H9 (cell line): ENCODE results near the gene PGLYRP3. TPM values are rescaled to one million over a fixed set of nuclear protein-coding genes. Genes with fewer than 3 reads are reported as not detected.

Source experiments
- DNase-seq: peaks from one replicate; pipeline ENCODE4 v3.0.0-alpha.2; 2017
- H2AFZ ChIP-seq: one replicate; pipeline ENCODE4 v1.6.1; 2013; ENCODE audit warnings: mild to moderate bottlenecking, low read length, control low read depth, moderate library complexity
- H2AK5ac ChIP-seq: 2 replicates; pipeline ENCODE4 v1.6.1; 2013; ENCODE audit warnings: low read length, control low read depth, mixed read lengths; ENCODE audit not compliant: insufficient read length
- H2BK120ac ChIP-seq: one replicate; pipeline ENCODE4 v1.6.1; 2013; ENCODE audit warnings: low read depth, mild to moderate bottlenecking, low read length, control low read depth, inconsistent platforms; ENCODE audit not compliant: poor library complexity, severe bottlenecking
- H2BK12ac ChIP-seq: 2 replicates; pipeline ENCODE4 v1.6.1; 2013; ENCODE audit warnings: low read length, control low read depth, mixed read lengths, low read depth; ENCODE audit not compliant: insufficient read length
- H2BK15ac ChIP-seq: 2 replicates; pipeline ENCODE4 v1.6.1; 2013; ENCODE audit warnings: low read depth, low read length, control low read depth
- H2BK20ac ChIP-seq: one replicate; pipeline ENCODE4 v1.6.1; 2013; ENCODE audit warnings: low read depth, mild to moderate bottlenecking, low read length, control low read depth, inconsistent platforms; ENCODE audit not compliant: poor library complexity, severe bottlenecking
- H2BK5ac ChIP-seq: 2 replicates; pipeline ENCODE4 v1.6.1; 2013; ENCODE audit warnings: low read length, control low read depth, mixed read lengths; ENCODE audit not compliant: insufficient read length
- H3K14ac ChIP-seq: 2 replicates; pipeline ENCODE4 v1.6.1; 2013; ENCODE audit warnings: low read length, control low read depth; ENCODE audit not compliant: insufficient read depth
- H3K18ac ChIP-seq: 2 replicates; pipeline ENCODE4 v1.6.1; 2013; ENCODE audit warnings: low read depth, mild to moderate bottlenecking, mixed read lengths, low read length, control low read depth; ENCODE audit not compliant: insufficient read length
- H3K23ac ChIP-seq: 2 replicates; pipeline ENCODE4 v1.6.1; 2013; ENCODE audit warnings: low read length, control low read depth, mixed read lengths, low read depth; ENCODE audit not compliant: insufficient read length
- H3K23me2 ChIP-seq: 2 replicates; pipeline ENCODE4 v1.6.1; 2013; ENCODE audit warnings: low read depth, mild to moderate bottlenecking, mixed read lengths, low read length, control low read depth; ENCODE audit not compliant: insufficient read length, poor library complexity, severe bottlenecking
- H3K27ac ChIP-seq: 2 replicates; pipeline ENCODE4 v1.5.1; 2013; ENCODE audit warnings: low read length, control low read depth, mixed read lengths, low read depth; ENCODE audit not compliant: insufficient read length
- H3K27me3 ChIP-seq: 2 replicates; pipeline ENCODE4 v1.6.1; 2013; ENCODE audit warnings: low read length, control low read depth, inconsistent platforms; ENCODE audit not compliant: insufficient read depth
- H3K4ac ChIP-seq: 2 replicates; pipeline ENCODE4 v1.6.1; 2013; ENCODE audit warnings: low read depth, mild to moderate bottlenecking, control low read depth, inconsistent platforms, low read length, moderate library complexity
- H3K4me1 ChIP-seq: 2 replicates; pipeline ENCODE4 v1.6.1; 2013; ENCODE audit warnings: low read length, control low read depth, inconsistent platforms; ENCODE audit not compliant: insufficient read depth
- H3K4me2 ChIP-seq: 2 replicates; pipeline ENCODE4 v1.6.1; 2013; ENCODE audit warnings: low read length, control low read depth, mixed read lengths; ENCODE audit not compliant: insufficient read length, insufficient read depth
- H3K56ac ChIP-seq: 2 replicates; pipeline ENCODE4 v1.6.1; 2013; ENCODE audit warnings: low read depth, mild to moderate bottlenecking, mixed read lengths, low read length, control low read depth; ENCODE audit not compliant: insufficient read length
- H3K79me1 ChIP-seq: 2 replicates; pipeline ENCODE4 v1.6.1; 2013; ENCODE audit warnings: low read depth, mild to moderate bottlenecking, moderate library complexity, low read length, control low read depth, inconsistent platforms; ENCODE audit not compliant: insufficient read depth, poor library complexity, severe bottlenecking
- H3K79me2 ChIP-seq: 2 replicates; pipeline ENCODE4 v1.6.1; 2013; ENCODE audit warnings: low read length, control low read depth, inconsistent platforms; ENCODE audit not compliant: insufficient read depth
- H3K9ac ChIP-seq: 2 replicates; pipeline ENCODE4 v1.6.1; 2013; ENCODE audit warnings: low read length, control low read depth, mixed read lengths; ENCODE audit not compliant: insufficient read length; ENCODE audit errors: extremely low read depth
- H3K9me3 ChIP-seq: one replicate; pipeline ENCODE4 v1.6.1; 2013; ENCODE audit warnings: low read depth, low read length, inconsistent platforms; ENCODE audit not compliant: control insufficient read depth
- H3T11ph ChIP-seq: one replicate; pipeline ENCODE4 v1.6.1; 2013; ENCODE audit warnings: mild to moderate bottlenecking, low read length, control low read depth, inconsistent platforms
- H4K20me1 ChIP-seq: one replicate; pipeline ENCODE4 v1.6.1; 2013; ENCODE audit not compliant: control insufficient read depth, insufficient read length, insufficient read depth
- H4K5ac ChIP-seq: 2 replicates; pipeline ENCODE4 v1.6.1; 2013; ENCODE audit warnings: low read depth, mild to moderate bottlenecking, mixed read lengths, low read length, control low read depth; ENCODE audit not compliant: insufficient read length
- H4K8ac ChIP-seq: replicated peaks from 2 replicates; pipeline ENCODE4 v1.6.1; 2013; ENCODE audit warnings: low read length, control low read depth, mixed read lengths, low read depth; ENCODE audit not compliant: insufficient read length
- H4K91ac ChIP-seq: 2 replicates; pipeline ENCODE4 v1.6.1; 2013; ENCODE audit warnings: low read depth, mild to moderate bottlenecking, moderate library complexity, mixed read lengths, low read length, control low read depth; ENCODE audit not compliant: insufficient read length
- H3K27ac Mint-ChIP-seq, 3 experiments: 2 replicates in 2 of 3; 3 replicates in 1 of 3; pipeline ENCODE4 v1.8.0; 2020 to 2021; ENCODE audit warnings: mixed read lengths in 3 of 3, mild to moderate bottlenecking in 1 of 3, moderate library complexity in 1 of 3
- H3K27me3 Mint-ChIP-seq: 2 replicates; pipeline ENCODE4 v1.8.0; 2021; ENCODE audit warnings: low read depth, mild to moderate bottlenecking, moderate library complexity, mixed read lengths
- H3K36me3 Mint-ChIP-seq, 3 experiments: 2 replicates in 2 of 3; 3 replicates in 1 of 3; pipeline ENCODE4 v1.8.0; 2020 to 2021; ENCODE audit warnings: low read depth in 3 of 3, mixed read lengths in 3 of 3; ENCODE audit not compliant: insufficient read depth in 1 of 3
- H3K4me1 Mint-ChIP-seq, 2 experiments: 2 replicates each; pipeline ENCODE4 v1.8.0; 2020; ENCODE audit warnings: mixed read lengths in 2 of 2
- H3K4me3 Mint-ChIP-seq, 2 experiments: 2 replicates in 1 of 2; 3 replicates in 1 of 2; pipeline ENCODE4 v1.8.0; 2020 to 2021; ENCODE audit warnings: mild to moderate bottlenecking in 2 of 2, mixed read lengths in 2 of 2, moderate library complexity in 1 of 2
- H3K9me3 Mint-ChIP-seq, 2 experiments: 2 replicates in 1 of 2; 3 replicates in 1 of 2; pipeline ENCODE4 v1.8.0; 2020; ENCODE audit warnings: mild to moderate bottlenecking in 2 of 2, mixed read lengths in 2 of 2, moderate library complexity in 1 of 2
- WGBS: extraction: QIAGEN DNeasy Blood & Tissue Kit; methylation state at CpG from one replicate; pipeline ENCODE4 v1.1.7; 2013; ENCODE audit warnings: missing lambda C conversion rate, low lambda C conversion rate, mixed read lengths; ENCODE audit not compliant: insufficient read length; ENCODE audit errors: extremely low coverage; 5-methylcytosine and 5-hydroxymethylcytosine counted together
- total RNA-seq: library from RNA; stranded (reverse); gene quantifications from 2 replicates; pipeline ENCODE4 v1.2.1, GENCODE V29; 2021
- TF ChIP-seq, protein P1 (sequence below): fragments of 200-600 bp; sonication (generic); conservative IDR thresholded peaks from 3 replicates; pipeline ENCODE4 v1.8.0; 2021; ENCODE audit warnings: antibody characterized with exemption, mild to moderate bottlenecking

Gene PGLYRP3
- total RNA-seq, 1 experiment from 2014 or later = not detected

DNA sequence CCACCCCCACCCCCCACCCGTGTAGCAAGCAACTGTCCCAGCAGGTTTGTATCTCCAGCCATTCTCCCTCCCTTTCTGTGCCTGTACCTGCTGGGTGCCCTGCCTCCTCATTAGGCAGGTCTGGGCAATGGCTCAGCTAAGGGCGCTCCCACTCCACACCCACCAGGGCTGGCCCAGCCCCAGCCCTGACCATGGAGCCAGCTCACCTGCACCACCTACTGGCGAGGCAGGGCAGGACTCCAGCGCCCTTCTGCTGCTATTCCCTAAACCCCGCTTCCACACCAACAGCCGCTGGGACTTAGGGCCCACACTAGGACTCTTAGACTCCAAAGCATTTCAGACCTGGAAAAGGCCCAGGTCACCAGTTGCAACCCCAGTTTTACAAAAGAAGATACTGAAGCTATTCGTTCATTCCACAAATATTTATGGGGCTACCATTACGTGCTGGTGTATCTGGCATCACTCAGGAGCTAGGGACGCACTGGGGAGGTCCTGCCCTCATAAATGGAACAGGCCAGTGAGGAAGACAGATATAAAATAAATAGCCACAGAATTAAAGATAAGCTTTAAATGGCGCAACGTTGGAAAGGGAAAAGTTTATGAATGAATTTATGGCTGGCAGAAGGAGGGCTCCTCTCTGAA, 24.0 kb downstream of the PGLYRP3 start:
- Histone ChIP-seq H4K91ac (no peak overlapping the region), H3K4me1 (no peaks in the 10 kb centered on the region), H3K79me2 (no peaks in the 10 kb centered on the region), H3K4me2 (no peak overlapping the region), H2AK5ac (no peak overlapping the region), H3K14ac (no peak overlapping the region), H4K20me1 (no peaks in the 10 kb centered on the region), H3K23me2 (peaks cover 2% of the 10 kb centered on the region), H3K27me3 (no peaks in the 10 kb centered on the region; the same call in 1 of the 2 replicates), H2BK20ac (no peak overlapping the region), H3K23ac (no peak overlapping the region), H2BK15ac (no peak overlapping the region), H3K56ac (no peak overlapping the region), H3K18ac (no peak overlapping the region), H3K9ac (no peak overlapping the region), H4K5ac (no peak overlapping the region), H3T11ph (no peak overlapping the region), H2AFZ (no peak overlapping the region), H2BK5ac (no peak overlapping the region), H2BK120ac (no peak overlapping the region), H3K79me1 (no peaks in the 10 kb centered on the region), H3K9me3 (no peaks in the 10 kb centered on the region), H3K4ac (no peak overlapping the region), H4K8ac (no peak overlapping the region), H3K27ac (no peak overlapping the region), H2BK12ac (no peak overlapping the region)
- TF ChIP-seq, protein P1, sequence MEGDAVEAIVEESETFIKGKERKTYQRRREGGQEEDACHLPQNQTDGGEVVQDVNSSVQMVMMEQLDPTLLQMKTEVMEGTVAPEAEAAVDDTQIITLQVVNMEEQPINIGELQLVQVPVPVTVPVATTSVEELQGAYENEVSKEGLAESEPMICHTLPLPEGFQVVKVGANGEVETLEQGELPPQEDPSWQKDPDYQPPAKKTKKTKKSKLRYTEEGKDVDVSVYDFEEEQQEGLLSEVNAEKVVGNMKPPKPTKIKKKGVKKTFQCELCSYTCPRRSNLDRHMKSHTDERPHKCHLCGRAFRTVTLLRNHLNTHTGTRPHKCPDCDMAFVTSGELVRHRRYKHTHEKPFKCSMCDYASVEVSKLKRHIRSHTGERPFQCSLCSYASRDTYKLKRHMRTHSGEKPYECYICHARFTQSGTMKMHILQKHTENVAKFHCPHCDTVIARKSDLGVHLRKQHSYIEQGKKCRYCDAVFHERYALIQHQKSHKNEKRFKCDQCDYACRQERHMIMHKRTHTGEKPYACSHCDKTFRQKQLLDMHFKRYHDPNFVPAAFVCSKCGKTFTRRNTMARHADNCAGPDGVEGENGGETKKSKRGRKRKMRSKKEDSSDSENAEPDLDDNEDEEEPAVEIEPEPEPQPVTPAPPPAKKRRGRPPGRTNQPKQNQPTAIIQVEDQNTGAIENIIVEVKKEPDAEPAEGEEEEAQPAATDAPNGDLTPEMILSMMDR = peak; percentile 85
- H3K9me3 Mint-ChIP-seq = peaks cover 0 to 8% of the 10 kb centered on the region in 2 experiments; a peak in 3 of 5 replicates
- peaks cover 6% of the 10 kb centered on the region for H3K27me3 Mint-ChIP-seq
- no peaks in the 10 kb centered on the region for H3K36me3 Mint-ChIP-seq
- H3K4me1 Mint-ChIP-seq = peaks cover 0 to 6% of the 10 kb centered on the region in 2 experiments; a peak in 2 of 4 replicates
- H3K27ac Mint-ChIP-seq = no peak overlapping the region
- no CpG with 5 or more reads among the region's 11 CpGs for WGBS
- DNase-seq = peak; percentile 69
- H3K4me3 Mint-ChIP-seq = no peak overlapping the region
